ENCODE measurements around the gene BRD2.

DNA sequence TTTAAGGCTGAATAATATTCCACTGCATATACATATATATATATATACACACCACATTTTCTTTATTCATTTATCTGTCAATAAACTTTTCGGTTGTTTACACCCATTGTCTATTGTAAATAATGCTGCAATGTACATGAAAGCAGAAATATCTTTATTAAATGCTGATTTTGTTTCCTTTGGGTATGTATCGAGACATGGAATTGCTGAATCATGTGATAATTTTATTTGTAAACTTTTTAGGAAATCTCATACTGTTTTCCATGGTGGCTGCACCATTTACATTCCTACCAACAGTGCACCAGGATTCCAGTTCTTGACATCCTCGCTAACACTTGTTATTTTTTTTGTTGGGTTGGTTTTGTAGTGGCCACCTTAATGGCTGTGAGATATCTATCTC is 55.1 kb downstream of the BRD2 start:
- TF ChIP-seq SUZ12 (IDR thresholded peaks at IDR 0.05; ENCODE audit: extremely low read depth, insufficient read depth, insufficient read length) (no peak), ZNF274 (IDR thresholded peaks at IDR 0.05; ENCODE audit: low read depth, low read length) (no peak), YY1 (IDR thresholded peaks at IDR 0.05; ENCODE audit: insufficient read depth, insufficient read length) (no peak)

All from NT2/D1 (cell line).